GM23338 (cell line): Measurements from ENCODE around the gene EEF1E1.

ENCODE experiments used
- CREB1 ChIP-seq: fragments of 250-450 bp; sonication (Bioruptor Pico); IDR thresholded peaks from 2 replicates; pipeline ENCODE4 v1.5.0; 2020; ENCODE audit warnings: low read depth, mild to moderate bottlenecking, moderate library complexity
- EZH2 ChIP-seq: fragments of 200-600 bp; sonication (generic); IDR thresholded peaks from one replicate; pipeline ENCODE4 v1.8.0; 2017; ENCODE audit warnings: antibody characterized with exemption, mild to moderate bottlenecking, low read depth; ENCODE audit not compliant: unreplicated experiment
- EZH2phosphoT487 ChIP-seq: fragments of 200-600 bp; sonication (generic); IDR thresholded peaks from one replicate; pipeline ENCODE4 v1.8.1; 2018; ENCODE audit warnings: antibody characterized with exemption; ENCODE audit not compliant: unreplicated experiment
- JUNB ChIP-seq: IDR thresholded peaks from one replicate; pipeline ENCODE4 v1.6.1; 2016; ENCODE audit warnings: antibody characterized with exemption; ENCODE audit not compliant: unreplicated experiment
- NANOG ChIP-seq: IDR thresholded peaks from 2 replicates; pipeline ENCODE4 v1.6.1; 2016; ENCODE audit warnings: antibody characterized with exemption, borderline replicate concordance
- POLR2AphosphoS5 ChIP-seq: IDR thresholded peaks from 2 replicates; pipeline ENCODE4 v1.6.1; 2016; ENCODE audit warnings: antibody characterized with exemption, low read depth
- ZNF331 ChIP-seq: fragments of 250-450 bp; sonication (Bioruptor Pico); IDR thresholded peaks from 2 replicates; pipeline ENCODE4 v1.5.0; 2020; ENCODE audit warnings: low read depth, mild to moderate bottlenecking, moderate library complexity
- TF ChIP-seq, protein P1 (sequence below), 2 experiments: fragments of 200-600 bp in 1 of 2; sonication (generic) in 1 of 2; conservative IDR thresholded peaks; 2 replicates each; pipeline versions ENCODE4 v1.5.1 to v1.6.1; 2016 to 2017; ENCODE audit warnings: antibody characterized with exemption in 2 of 2, low read depth in 2 of 2, mild to moderate bottlenecking in 2 of 2, moderate library complexity in 1 of 2
- TF ChIP-seq, protein P2 (sequence below): IDR thresholded peaks from 2 replicates; pipeline ENCODE4 v1.6.1; 2016; ENCODE audit warnings: antibody characterized with exemption
- TF ChIP-seq, protein P3 (sequence below): IDR thresholded peaks from one replicate; pipeline ENCODE4 v1.6.1; 2018; ENCODE audit warnings: antibody characterized with exemption; ENCODE audit not compliant: unreplicated experiment

DNA sequence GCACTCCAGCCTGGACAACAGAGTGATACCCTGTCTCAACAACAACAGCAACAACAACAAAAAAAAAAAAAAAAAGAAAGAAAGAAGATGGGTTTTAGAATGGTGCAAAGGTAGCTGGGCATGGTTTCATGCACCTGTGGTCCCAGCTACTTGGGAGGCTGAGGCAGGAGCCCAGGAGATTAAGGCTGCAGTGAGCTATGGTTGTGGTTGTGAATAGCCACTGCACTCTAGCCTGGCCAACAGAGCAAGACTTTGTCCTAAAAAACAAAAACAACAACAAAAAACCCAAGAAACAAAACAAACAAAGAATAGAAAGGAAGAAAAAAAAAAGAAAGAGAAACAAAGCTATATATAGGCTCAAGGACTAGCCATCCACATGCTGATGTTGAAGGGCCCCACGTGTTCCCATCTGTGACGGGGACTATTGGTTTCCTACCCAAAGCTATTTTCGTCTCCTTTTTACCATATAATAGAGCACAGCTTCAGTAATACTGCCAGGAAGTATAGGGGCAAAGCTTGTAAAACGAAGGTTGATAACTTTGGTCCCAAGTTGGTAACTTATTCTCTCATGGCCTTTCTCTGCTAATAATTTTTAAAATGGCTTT, 7.9 kb upstream of the EEF1E1 start:
- TF ChIP-seq, protein P1, sequence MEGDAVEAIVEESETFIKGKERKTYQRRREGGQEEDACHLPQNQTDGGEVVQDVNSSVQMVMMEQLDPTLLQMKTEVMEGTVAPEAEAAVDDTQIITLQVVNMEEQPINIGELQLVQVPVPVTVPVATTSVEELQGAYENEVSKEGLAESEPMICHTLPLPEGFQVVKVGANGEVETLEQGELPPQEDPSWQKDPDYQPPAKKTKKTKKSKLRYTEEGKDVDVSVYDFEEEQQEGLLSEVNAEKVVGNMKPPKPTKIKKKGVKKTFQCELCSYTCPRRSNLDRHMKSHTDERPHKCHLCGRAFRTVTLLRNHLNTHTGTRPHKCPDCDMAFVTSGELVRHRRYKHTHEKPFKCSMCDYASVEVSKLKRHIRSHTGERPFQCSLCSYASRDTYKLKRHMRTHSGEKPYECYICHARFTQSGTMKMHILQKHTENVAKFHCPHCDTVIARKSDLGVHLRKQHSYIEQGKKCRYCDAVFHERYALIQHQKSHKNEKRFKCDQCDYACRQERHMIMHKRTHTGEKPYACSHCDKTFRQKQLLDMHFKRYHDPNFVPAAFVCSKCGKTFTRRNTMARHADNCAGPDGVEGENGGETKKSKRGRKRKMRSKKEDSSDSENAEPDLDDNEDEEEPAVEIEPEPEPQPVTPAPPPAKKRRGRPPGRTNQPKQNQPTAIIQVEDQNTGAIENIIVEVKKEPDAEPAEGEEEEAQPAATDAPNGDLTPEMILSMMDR (conservative IDR thresholded peaks at IDR 0.05; ENCODE audit: low read depth in 2 of 2), result no peak
- TF ChIP-seq, protein P2, sequence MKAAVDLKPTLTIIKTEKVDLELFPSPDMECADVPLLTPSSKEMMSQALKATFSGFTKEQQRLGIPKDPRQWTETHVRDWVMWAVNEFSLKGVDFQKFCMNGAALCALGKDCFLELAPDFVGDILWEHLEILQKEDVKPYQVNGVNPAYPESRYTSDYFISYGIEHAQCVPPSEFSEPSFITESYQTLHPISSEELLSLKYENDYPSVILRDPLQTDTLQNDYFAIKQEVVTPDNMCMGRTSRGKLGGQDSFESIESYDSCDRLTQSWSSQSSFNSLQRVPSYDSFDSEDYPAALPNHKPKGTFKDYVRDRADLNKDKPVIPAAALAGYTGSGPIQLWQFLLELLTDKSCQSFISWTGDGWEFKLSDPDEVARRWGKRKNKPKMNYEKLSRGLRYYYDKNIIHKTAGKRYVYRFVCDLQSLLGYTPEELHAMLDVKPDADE, result no peak
- TF ChIP-seq EZH2, result no peak
- TF ChIP-seq POLR2AphosphoS5, result no peak
- no peak for TF ChIP-seq EZH2phosphoT487
- TF ChIP-seq, protein P3, sequence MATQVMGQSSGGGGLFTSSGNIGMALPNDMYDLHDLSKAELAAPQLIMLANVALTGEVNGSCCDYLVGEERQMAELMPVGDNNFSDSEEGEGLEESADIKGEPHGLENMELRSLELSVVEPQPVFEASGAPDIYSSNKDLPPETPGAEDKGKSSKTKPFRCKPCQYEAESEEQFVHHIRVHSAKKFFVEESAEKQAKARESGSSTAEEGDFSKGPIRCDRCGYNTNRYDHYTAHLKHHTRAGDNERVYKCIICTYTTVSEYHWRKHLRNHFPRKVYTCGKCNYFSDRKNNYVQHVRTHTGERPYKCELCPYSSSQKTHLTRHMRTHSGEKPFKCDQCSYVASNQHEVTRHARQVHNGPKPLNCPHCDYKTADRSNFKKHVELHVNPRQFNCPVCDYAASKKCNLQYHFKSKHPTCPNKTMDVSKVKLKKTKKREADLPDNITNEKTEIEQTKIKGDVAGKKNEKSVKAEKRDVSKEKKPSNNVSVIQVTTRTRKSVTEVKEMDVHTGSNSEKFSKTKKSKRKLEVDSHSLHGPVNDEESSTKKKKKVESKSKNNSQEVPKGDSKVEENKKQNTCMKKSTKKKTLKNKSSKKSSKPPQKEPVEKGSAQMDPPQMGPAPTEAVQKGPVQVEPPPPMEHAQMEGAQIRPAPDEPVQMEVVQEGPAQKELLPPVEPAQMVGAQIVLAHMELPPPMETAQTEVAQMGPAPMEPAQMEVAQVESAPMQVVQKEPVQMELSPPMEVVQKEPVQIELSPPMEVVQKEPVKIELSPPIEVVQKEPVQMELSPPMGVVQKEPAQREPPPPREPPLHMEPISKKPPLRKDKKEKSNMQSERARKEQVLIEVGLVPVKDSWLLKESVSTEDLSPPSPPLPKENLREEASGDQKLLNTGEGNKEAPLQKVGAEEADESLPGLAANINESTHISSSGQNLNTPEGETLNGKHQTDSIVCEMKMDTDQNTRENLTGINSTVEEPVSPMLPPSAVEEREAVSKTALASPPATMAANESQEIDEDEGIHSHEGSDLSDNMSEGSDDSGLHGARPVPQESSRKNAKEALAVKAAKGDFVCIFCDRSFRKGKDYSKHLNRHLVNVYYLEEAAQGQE, result no peak
- no peak for TF ChIP-seq ZNF331 (CRISPR knock-in tag)
- no peak for TF ChIP-seq CREB1 (CRISPR knock-in tag)
- TF ChIP-seq NANOG, result no peak
- no peak for TF ChIP-seq JUNB
